Measurements from ENCODE around the gene NCF4. TPM values are rescaled to one million over a fixed set of nuclear protein-coding genes. Genes with fewer than 3 reads are reported as not detected.
A peak's percentile ranks its signal among the peaks of the same experiment; 100 is the strongest.

Gene NCF4
- total RNA-seq, 2 donors from 2014 or later = not detected

GRCh38 chr22:36826262-36826661, 34.5 kb upstream of the NCF4 start:
- Histone ChIP-seq H3K9me3 (ENCODE audit: control insufficient read depth, low read length) (no peaks in the 10 kb centered on the region), H3K27me3 (ENCODE audit: control insufficient read depth, insufficient read depth, low read length, poor library complexity, severe bottlenecking) (no peaks in the 10 kb centered on the region), H3K4me1 (ENCODE audit: control insufficient read depth, insufficient read depth, low read length) (no peaks in the 10 kb centered on the region), H3K9ac (ENCODE audit: extremely low read depth, low read length, poor library complexity, severe bottlenecking) (no peak overlapping the region), H3K27ac (ENCODE audit: low read depth, low read length) (no peak overlapping the region), H3K36me3 (ENCODE audit: control insufficient read depth, insufficient read depth, low read length) (no peaks in the 10 kb centered on the region), H3K4me3 (ENCODE audit: low read length) (no peak overlapping the region)
- Mint-ChIP-seq H3K9me3 (no peaks in the 10 kb centered on the region), H3K4me3 (no peak overlapping the region), H3K36me3 (ENCODE audit: low read depth) (no peaks in the 10 kb centered on the region), H3K4me1 (peaks cover 14% of the 10 kb centered on the region), H3K27ac (no peak overlapping the region), H3K27me3 (ENCODE audit: insufficient read depth) (peaks cover under 1% of the 10 kb centered on the region)
- DNase-seq = no peak
- WGBS, 2 experiments (ENCODE audit: insufficient coverage in 1 of 2, insufficient read length in 1 of 2) = 83 to 93% methylated on average over 4 to 6 of the region's 6 CpGs
- no peak for TF ChIP-seq CTCF (conservative IDR thresholded peaks at IDR 0.05)

GRCh38 chr22:36828815-36829214, 32.0 kb upstream of the NCF4 start:
- no peak overlapping the region for H3K4me3 Mint-ChIP-seq
- Histone ChIP-seq H3K27me3 (ENCODE audit: control insufficient read depth, insufficient read depth, low read length, poor library complexity, severe bottlenecking) (peaks cover 5% of the 10 kb centered on the region), H3K4me3 (ENCODE audit: low read length) (no peak overlapping the region), H3K4me1 (ENCODE audit: control insufficient read depth, insufficient read depth, low read length) (no peaks in the 10 kb centered on the region), H3K9me3 (ENCODE audit: control insufficient read depth, low read length) (no peaks in the 10 kb centered on the region), H3K9ac (ENCODE audit: extremely low read depth, low read length, poor library complexity, severe bottlenecking) (no peak overlapping the region), H3K36me3 (ENCODE audit: control insufficient read depth, insufficient read depth, low read length) (no peaks in the 10 kb centered on the region), H3K27ac (ENCODE audit: low read depth, low read length) (no peak overlapping the region)
- no peaks in the 10 kb centered on the region for H3K36me3 Mint-ChIP-seq (ENCODE audit: low read depth)
- DNase-seq = peak; percentile 68
- H3K9me3 Mint-ChIP-seq = no peaks in the 10 kb centered on the region
- TF ChIP-seq CTCF (conservative IDR thresholded peaks at IDR 0.05) = no peak
- H3K4me1 Mint-ChIP-seq = peaks cover 7% of the 10 kb centered on the region
- WGBS, 2 experiments (ENCODE audit: insufficient coverage in 1 of 2, insufficient read length in 1 of 2) = 76 to 87% methylated on average over 3 of the region's 3 CpGs
- H3K27ac Mint-ChIP-seq = no peak overlapping the region
- no peaks in the 10 kb centered on the region for H3K27me3 Mint-ChIP-seq (ENCODE audit: insufficient read depth)

- Mint-ChIP-seq H3K36me3 (ENCODE audit: low read depth) (no peaks in the 10 kb centered on the region), H3K27me3 (ENCODE audit: insufficient read depth) (no peaks in the 10 kb centered on the region), H3K4me3 (no peak overlapping the region), H3K4me1 (peaks cover 7% of the 10 kb centered on the region), H3K9me3 (no peaks in the 10 kb centered on the region), H3K27ac (no peak overlapping the region)
- Histone ChIP-seq H3K4me1 (ENCODE audit: control insufficient read depth, insufficient read depth, low read length) (no peaks in the 10 kb centered on the region), H3K4me3 (ENCODE audit: low read length) (no peak overlapping the region), H3K9ac (ENCODE audit: extremely low read depth, low read length, poor library complexity, severe bottlenecking) (no peak overlapping the region), H3K36me3 (ENCODE audit: control insufficient read depth, insufficient read depth, low read length) (no peaks in the 10 kb centered on the region), H3K27me3 (ENCODE audit: control insufficient read depth, insufficient read depth, low read length, poor library complexity, severe bottlenecking) (peaks cover 5% of the 10 kb centered on the region), H3K9me3 (ENCODE audit: control insufficient read depth, low read length) (no peaks in the 10 kb centered on the region), H3K27ac (ENCODE audit: low read depth, low read length) (no peak overlapping the region)
- no peak for DNase-seq
- 100% methylated on average over 2 to 4 of the region's 5 CpGs for WGBS, 2 experiments (ENCODE audit: insufficient coverage in 1 of 2, insufficient read length in 1 of 2)
- TF ChIP-seq CTCF (conservative IDR thresholded peaks at IDR 0.05) = peak; percentile 24
Measured at GRCh38 chr22:36829370-36830002, 31.3 kb upstream of the NCF4 start.

Measured in endodermal cell (in vitro differentiated cells).